Fibroblast of pulmonary artery (primary cell): Measurements from ENCODE around the gene MFGE8.

Source experiments
- DNase-seq: peaks from one replicate; pipeline ENCODE4 v3.0.0-alpha.2; 2010; ENCODE audit warnings: low read depth
- H3K4me3 ChIP-seq: replicated peaks from 2 replicates; pipeline ENCODE4 v1.5.1; 2011; ENCODE audit warnings: low read depth, mild to moderate bottlenecking, control low read depth, low read length, moderate library complexity
- TF ChIP-seq, protein P1 (sequence below): IDR thresholded peaks from 2 replicates; pipeline ENCODE4 v1.5.1; 2011; ENCODE audit warnings: mild to moderate bottlenecking, control low read depth, low read length, inconsistent platforms; ENCODE audit errors: missing control alignments

Gene MFGE8

DNA sequence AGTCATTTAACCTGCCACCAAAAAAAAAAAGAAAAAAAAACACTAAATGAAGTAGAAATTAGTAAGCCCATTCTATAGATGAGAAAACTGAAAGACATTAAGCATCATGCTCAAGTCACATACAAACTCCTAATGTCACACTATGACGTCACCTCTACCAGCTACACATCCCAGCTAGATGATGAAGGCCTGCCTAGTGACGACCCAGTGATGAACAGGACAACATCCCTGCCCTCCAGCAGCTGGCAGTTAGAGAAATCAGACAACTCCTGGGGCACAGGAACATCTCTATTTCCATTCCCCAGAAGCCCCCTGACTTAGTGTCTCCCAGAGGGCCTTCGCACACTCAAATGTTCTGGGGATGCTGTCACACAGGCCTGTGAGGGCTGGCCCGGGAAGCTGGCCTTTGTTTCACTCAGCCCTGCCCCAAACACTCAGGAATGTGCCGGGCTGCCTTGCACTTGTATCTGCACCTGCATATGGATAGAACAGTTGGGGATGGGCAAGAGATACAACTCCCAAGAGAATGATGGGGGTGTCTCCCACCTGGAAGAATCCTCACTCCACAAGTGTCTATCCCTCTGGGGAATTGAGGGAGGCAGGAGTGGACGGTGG, 10.9 kb downstream of the MFGE8 start:
- no peak for DNase-seq
- TF ChIP-seq, protein P1, sequence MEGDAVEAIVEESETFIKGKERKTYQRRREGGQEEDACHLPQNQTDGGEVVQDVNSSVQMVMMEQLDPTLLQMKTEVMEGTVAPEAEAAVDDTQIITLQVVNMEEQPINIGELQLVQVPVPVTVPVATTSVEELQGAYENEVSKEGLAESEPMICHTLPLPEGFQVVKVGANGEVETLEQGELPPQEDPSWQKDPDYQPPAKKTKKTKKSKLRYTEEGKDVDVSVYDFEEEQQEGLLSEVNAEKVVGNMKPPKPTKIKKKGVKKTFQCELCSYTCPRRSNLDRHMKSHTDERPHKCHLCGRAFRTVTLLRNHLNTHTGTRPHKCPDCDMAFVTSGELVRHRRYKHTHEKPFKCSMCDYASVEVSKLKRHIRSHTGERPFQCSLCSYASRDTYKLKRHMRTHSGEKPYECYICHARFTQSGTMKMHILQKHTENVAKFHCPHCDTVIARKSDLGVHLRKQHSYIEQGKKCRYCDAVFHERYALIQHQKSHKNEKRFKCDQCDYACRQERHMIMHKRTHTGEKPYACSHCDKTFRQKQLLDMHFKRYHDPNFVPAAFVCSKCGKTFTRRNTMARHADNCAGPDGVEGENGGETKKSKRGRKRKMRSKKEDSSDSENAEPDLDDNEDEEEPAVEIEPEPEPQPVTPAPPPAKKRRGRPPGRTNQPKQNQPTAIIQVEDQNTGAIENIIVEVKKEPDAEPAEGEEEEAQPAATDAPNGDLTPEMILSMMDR, result no peak
- no peak overlapping the region for H3K4me3 ChIP-seq

DNA sequence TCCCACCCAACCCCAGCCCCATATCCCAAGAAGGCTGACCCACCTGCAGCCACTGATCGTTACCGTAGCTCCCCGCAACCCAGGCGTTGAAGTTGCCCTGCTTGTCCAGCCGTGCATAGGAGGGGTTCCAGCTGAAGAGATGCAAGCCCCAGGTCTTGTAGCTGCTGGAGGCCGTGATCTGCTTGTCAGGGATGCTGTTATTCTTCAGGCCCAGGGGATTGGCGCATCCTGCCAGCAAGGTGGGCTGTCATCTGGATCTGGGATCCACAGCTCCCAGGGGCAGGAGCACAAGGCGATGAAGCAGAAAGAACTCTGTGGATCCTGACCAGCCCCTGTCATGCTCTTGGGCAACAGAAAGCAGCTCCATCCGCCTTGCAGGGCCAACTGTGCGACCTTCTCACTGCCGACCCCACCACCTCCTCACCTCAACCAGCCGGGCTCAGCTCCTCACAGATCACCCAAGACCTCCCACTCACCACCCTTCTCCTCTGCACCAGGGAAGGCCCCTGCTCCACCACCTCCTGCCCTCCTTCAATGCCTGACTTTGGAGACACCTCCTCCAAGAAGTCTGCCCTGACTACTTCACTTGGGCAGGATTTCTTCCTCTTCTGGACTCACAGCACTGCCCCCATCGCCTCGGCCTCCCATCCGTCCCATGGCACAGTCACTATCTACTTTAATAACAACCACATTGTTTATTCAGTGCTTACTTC, 11.5 kb downstream of the MFGE8 start:
- TF ChIP-seq, protein P1, result no peak
- DNase-seq, result no peak
- H3K4me3 ChIP-seq, result no peak overlapping the region

DNA sequence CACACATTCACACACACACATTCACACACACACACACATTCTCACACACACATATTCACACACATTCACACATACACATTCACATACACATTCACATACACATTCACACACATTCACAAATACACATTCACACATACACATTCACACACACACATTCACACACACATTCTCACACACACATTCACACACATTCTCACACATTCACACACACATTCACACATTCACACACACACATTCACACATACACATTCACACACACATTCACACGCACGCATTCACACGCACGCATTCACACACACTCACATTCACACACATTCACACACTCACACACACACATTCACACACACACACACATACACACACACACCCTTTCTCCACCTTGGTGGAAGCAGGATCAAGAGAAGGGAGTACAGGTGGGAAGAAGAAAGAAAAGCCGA, 12.2 kb downstream of the MFGE8 start:
- no peak overlapping the region for H3K4me3 ChIP-seq
- TF ChIP-seq, protein P1, result no peak
- DNase-seq, result no peak

DNA sequence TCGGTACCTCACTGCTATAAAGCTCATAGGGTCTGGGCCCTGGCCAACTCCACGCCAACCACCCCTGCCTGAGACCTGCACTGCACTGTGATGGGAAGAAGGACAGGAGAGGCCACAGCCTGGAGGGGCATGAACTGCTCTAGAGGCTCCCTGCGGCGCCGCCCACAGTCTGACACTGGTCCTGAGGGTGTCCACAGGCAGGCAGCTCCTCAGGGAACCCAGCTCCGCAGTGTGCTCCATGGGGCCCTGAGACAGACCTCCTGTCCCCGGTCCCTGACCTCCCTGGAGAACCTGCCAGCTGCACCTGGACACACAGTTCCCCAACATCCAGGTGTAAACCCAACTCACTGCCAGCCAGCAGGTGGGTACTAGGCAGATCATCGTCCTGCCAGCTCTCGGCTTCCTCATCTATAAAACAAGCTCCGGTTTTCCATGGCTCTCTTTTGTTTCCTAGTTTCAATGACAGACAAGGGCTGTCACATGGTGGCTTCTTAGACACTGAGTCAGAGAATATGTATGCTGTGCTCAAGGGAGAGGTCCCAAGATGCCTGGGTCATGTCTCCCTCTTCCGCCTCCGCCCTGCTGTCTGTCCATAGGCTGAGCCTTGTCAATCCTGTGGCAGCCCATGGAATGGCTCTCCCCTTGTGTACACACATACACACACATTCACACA, 12.7 kb downstream of the MFGE8 start:
- DNase-seq, result peak; percentile 33
- H3K4me3 ChIP-seq, result no peak overlapping the region
- TF ChIP-seq, protein P1, result no peak

DNA sequence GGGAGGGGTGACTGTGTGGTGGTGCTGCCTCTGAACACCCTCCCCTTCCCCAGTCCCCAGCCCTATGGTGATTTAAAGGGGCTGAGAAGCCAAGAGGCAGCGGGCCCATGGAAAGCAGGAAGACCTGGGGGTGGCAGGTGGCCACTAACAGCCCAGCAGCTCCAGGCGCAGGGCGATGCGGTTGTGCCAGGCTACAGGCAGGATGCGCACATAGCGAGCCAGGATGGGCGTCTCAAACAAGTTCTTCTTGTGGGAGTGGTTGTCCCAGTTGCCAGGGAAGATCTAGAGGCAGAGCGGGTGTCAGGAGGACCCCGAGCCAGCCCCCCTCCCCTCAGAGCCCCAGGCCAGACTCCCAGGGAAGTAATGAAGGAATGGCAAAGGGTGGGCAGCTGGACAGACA, 13.9 kb downstream of the MFGE8 start:
- TF ChIP-seq, protein P1, result no peak
- no peak for DNase-seq
- H3K4me3 ChIP-seq, result no peak overlapping the region

DNA sequence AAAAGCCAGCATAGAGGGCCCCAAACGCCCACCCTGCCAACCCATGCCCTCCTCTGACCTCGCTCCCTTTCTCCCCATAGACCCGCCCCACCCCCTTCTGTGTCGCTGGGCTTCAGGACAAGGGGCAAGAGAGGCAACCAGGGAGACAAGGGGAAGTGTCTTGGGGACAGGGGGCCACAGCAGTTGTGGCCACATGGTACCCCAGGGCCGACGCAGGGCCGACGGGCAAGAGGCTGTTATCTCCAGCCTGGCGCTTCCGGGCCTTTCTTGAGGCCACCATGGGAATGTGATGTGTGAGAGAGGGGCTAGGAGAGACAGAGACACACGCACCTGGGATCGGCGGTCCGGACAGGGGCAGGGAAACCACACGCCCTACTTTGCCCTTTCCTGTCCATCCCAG, 14.4 kb downstream of the MFGE8 start:
- DNase-seq, result no peak
- H3K4me3 ChIP-seq, result no peak overlapping the region
- TF ChIP-seq, protein P1, result no peak
